ENCODE measurements around the gene DLK2.
A peak's percentile ranks its signal among the peaks of the same experiment; 100 is the strongest.

GRCh38 chr6:43477235-43478007 lies 22.1 kb upstream of the DLK2 start, which contains the start of gene TJAP1:
- peak in 2 of 3 donors; percentile 72 to 90 for TF ChIP-seq POLR2AphosphoS5 (IDR thresholded peaks at IDR 0.05)
- TF ChIP-seq CTCF (IDR thresholded peaks at IDR 0.05): no peak
- TF ChIP-seq POLR2A (IDR thresholded peaks at IDR 0.05): peak; percentile 75
